Ishikawa (cell line): ENCODE results near the gene TMC6.

Source experiments
- EP300 ChIP-seq: IDR thresholded peaks from 2 replicates; pipeline ENCODE4 v1.6.1; 2012; ENCODE audit warnings: borderline replicate concordance
- REST ChIP-seq: IDR thresholded peaks from 2 replicates; pipeline ENCODE4 v1.6.1; 2012; ENCODE audit warnings: low read depth, mild to moderate bottlenecking
- TAF1 ChIP-seq: IDR thresholded peaks from 2 replicates; pipeline ENCODE4 v1.6.1; 2012; ENCODE audit warnings: low read depth, mild to moderate bottlenecking

GRCh38 chr17:78121801-78122215, 6.7 kb downstream of the TMC6 start:
- TF ChIP-seq EP300 (no peak), TAF1 (no peak), REST (no peak)
